ENCODE data around the gene CHST2.
A peak's percentile ranks its signal among the peaks of the same experiment; 100 is the strongest.

CHST2 gene

DNA sequence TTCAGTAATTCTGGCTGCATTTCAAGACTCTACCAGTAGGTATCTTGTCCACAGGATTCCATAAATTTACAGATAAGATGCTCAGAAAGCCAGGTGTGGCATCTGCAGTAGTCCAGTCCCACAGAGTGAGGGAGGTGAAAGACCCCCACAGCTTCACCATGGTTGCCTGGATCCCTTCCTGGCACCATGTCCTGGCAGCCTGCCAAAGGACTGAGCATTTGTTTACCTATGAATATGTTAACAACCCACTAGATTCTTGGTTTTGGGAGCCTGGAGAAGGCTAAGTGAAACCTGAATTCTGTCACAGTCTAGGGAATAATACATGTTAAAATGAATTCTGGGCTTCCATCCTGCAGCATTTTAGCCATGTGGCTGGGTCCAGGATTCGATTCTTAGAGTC lies 14.9 kb downstream of the CHST2 start:
- DNase-seq (ENCODE audit: low spot score), result no peak

DNA sequence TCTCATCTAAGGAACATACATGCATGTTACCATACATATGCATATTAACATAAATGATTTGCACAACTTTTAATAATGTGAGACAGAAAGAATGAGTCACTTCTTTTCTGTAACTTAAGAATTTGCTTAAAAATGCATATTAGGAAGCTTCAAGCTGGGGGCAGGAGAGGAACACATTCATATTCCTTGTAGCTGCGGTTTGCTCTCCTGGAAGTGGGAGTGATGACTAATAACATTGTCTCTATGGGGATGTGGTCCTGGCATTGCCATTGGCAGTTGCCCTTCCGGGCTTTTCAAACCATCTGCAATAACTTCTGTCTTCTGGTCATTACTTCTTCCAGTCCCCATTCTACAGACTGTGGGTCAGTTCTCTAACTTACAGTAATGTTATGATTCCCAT lies 15.6 kb downstream of the CHST2 start:
- peak; percentile 86 for DNase-seq (ENCODE audit: low spot score)

DNA sequence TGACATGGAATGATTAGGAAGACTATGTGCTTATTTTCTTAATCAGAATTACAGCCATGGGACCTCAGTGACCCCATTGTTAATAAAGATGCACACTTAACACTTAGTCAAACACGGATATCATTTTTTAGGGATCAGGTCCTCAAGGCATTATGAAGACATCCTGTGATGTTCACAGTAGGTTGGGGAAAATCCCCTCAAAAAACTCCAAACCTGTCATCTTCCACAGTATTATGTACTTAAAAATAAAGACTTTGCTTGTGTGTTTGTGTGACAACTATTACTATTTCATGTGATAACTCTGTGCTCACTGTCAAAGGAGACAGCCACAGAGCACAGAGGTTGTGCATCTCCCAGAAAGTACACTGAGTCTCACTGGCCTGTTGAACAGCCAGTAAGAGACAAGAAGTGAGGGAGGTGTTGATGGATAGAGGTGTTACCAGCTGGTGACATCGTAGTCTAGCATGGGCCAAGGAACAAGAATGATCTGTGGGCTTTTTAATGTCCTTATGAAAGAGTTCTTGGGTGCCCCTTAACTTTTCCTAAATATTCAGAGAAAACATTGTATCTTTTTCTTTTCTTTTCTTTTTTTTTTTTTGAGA lies 18.0 kb downstream of the CHST2 start:
- DNase-seq (ENCODE audit: low spot score), result no peak

DNA sequence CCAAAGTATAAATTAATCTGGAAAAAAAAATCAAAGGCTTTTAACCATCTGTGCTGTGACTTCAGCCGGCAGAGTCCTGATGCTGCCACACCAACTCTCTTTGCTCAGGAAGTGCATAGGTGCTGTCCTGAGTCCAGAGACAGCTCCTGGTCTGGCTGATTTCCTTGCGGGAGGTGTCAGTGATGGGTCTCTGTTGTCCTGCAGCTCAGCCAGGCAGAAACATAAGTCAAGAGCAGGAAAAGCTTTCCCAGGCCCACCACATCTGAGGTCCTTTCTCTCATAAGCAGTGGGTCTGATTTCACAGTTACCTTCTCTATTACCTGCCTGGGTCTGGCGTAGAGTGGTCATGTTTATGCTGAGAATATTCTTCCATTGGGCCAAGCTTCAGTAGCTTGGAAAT lies 19.4 kb downstream of the CHST2 start:
- DNase-seq (ENCODE audit: low spot score), result no peak

DNA sequence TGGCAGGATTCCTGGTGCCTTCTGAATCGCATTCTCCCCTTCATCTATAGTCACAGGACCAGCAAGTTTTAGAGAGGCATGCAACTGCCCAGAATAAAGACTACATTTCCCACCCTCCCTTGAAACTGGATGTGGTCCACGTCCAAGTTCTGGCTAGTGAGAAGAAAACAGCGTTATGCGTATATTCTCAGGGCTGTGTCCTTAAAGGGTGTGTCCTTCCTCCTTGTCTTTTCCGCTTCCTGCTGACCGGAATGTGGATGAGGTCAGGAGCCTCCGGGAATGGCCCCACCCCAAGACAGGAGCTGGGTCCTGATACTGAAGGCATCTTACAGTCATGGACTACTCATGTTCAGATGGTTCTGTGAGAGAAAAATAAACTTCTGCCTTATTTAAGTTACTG lies 20.2 kb downstream of the CHST2 start:
- peak; percentile 23 for DNase-seq (ENCODE audit: low spot score)

DNA sequence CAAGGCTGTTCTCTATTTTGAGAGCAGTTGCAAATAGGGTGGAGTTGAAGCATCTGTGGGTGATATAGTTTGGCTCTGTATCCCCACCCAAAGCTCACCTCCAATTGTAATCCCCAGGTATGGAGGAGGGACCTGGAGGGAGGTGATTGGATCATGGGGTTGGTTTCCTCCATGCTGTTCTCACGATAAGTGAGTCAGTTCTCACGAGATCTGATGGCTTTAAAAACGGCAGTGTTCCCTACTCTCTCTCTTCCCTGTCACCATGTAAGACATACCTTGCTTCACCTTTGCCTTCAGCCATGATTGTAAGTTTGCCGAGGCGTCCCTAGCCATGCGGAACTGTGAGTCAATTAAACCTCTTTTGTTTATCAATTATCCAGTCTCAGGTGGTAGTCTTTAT lies 21.0 kb downstream of the CHST2 start:
- DNase-seq (ENCODE audit: low spot score), result no peak

DNA sequence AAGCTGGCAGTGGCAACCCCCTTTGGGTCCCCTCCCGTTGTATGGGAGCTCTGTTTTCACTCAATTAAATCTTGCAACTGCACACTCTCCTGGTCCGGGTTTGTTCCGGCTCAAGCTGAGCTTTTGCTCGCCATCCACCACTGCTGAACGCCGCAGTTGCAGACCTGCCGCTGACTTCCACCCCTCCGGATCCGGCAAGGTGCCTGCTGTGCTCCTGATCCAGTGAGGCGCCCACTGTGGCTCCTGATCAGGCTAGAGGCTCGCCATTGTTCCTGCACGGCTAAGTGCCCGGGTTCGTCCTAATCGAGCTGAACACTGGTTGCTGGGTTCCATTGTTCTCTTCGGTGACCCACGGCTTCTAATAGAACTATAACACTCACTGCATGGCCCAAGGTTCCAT lies 22.8 kb downstream of the CHST2 start:
- DNase-seq (ENCODE audit: low spot score), result no peak

DNA sequence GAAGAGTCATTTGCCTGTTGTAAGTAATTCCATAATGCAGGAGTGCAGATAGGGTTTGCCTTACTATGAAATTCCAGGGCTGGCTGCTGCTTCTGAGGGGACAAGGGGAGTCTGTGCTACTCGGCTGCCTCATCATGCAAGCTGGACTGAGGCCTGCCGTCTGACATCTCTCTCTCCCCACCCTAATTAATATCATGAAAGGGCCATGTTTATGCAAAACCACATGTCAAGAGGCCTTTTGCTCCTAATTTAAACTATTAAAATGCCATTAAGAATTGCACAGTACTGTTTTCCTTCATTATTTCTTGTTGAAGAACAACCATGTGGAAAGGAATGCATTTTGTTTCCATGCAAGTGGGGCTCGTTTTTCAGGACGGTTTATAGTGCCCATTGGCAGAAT lies 26.3 kb downstream of the CHST2 start:
- no peak for DNase-seq (ENCODE audit: low spot score)

DNA sequence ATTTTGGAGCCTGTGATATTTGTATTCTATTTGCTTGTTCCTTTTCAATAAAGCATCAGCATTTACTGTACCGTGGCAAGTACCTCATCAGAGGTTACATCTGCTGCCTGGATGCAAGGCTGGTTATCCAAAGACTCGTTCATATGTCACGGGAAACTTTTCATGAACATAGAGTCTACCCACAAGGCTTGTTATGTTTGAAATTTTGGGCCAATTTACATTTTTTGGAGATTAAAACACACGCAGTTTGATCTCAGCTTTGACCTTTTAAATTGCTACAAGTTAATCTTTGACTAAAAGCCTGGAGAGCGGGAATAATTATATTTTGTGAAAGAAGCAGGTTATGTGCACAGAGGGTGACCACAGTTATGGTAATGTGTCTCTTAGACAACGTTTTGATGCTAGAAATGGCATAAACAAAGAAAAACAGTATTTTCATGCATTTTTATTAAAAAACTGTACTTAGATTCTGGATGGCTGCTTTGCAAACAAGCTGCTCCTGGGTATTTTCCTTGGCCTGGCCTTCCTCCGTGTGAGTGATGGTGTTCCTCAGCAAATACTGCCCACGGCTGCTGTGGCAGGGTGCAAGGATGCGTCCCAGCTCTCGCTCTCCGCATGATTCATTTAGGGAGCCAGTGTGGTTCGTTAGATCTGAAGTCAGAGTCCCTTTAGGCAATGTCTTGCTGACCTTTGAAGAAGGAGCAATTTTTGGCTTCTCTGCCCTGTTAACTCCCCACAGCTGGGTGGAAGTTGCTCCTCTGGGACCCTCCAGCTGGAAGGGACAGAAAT lies 27.1 kb downstream of the CHST2 start:
- no peak for DNase-seq (ENCODE audit: low spot score)

DNA sequence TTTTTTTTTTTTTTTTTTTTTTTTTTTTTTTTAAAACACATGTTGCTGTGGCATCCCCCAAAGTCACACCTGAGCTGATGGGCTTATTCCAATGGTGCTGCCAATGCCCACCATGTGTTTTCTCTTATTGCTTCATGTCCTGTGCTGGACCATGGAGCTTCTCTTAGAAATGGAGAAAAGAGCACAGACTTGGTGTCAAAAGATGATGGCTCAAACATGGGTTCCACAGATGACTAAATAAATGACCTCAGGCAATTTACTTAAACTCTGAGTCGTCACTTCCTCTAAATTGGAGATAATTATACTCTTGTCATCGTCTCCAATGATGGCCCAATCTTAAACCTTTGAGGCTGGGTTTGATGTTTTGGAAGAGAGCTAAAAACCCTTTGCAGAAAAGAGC lies 28.1 kb downstream of the CHST2 start:
- DNase-seq (ENCODE audit: low spot score), result no peak

DNA sequence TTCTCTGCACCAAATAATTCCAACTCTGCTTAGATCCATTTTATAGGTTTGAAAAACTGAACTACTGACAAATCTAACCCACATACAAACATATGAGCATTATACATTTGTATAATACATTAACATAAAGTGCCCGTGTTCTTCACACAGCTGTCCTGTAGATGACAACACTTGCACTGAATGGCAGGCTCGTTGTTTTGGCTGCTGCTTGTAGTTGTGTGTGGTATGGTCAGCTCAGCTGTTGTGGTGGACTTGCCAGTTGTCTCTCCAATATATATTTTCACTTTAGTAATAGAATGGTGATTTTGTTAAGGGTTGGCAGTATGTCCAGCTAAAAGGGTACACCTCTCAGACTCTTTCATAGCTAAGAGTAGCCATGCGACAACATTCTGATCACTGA lies 30.5 kb downstream of the CHST2 start:
- DNase-seq (ENCODE audit: low spot score), result no peak

DNA sequence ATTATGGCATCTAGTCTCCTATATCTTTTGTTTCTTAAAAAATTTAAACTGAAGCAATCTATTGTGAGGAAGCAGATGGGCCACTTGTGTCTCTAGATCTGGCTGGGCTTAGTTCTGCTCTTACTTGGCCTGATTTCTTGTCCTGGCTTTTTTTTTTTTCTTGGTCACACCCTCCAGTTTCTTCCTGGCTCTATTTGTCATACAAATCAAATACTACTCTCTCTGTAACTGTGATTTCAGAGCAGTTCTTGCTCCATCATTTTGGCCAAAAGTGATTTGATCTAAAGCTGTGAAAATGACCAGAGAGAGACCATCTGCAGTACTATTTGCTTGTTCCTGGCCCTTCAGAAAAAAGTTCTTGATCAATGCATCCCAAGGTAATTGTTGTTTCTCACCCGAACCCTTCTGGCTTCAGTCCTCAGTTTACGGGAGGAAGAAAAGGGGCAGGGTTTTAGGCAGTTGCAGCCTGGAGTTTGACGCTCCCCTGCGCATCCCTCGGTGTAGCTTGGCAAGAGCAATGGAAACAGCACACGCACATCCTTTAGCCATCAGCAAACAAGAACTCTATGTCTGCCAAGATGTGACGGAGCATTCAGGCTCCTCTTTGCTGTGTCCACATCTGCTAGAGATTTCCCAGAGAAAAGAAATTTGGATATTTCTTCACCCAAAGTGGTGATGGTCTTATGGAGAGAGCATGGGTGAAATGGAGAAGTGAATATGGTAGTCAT lies 31.6 kb downstream of the CHST2 start:
- DNase-seq (ENCODE audit: low spot score), result no peak

DNA sequence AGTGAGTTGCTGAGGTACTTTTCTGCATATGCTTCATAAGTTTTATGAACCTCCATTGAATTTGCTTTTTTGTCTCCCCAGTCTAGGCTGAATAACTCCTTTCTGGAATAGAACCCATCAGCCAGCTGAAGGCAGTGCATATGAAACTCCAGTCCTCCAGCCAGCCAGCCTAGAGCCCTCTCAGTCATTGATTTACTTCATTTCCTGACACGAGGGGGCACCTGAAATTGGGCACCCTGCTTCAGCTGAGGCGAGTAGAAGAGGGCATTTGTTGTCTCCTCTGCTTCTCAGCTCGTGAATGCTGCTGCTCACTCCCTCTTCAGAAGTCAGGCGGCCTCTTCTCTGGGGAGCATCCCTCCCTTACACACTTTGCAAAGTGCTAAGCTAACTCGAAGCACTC lies 32.5 kb downstream of the CHST2 start:
- DNase-seq (ENCODE audit: low spot score), result no peak

DNA sequence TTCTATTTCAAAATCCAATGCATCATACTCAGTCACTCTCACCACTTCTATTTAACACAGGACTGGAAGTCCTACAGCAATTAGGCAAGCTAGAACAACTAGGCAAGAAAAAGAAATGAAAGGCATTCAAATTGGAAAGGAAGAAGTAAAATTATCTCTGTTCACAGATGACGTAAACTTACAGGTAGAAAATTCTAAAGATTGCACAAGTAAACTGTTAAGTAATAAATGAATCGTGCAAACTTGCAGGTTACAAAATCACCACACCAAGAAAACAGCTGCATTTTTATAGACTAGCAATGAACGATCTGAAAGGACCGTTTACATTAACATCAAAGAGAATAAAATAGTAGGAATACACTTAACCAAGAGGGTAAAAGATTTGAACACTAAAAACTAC lies 36.2 kb downstream of the CHST2 start:
- DNase-seq (ENCODE audit: low spot score), result no peak

DNA sequence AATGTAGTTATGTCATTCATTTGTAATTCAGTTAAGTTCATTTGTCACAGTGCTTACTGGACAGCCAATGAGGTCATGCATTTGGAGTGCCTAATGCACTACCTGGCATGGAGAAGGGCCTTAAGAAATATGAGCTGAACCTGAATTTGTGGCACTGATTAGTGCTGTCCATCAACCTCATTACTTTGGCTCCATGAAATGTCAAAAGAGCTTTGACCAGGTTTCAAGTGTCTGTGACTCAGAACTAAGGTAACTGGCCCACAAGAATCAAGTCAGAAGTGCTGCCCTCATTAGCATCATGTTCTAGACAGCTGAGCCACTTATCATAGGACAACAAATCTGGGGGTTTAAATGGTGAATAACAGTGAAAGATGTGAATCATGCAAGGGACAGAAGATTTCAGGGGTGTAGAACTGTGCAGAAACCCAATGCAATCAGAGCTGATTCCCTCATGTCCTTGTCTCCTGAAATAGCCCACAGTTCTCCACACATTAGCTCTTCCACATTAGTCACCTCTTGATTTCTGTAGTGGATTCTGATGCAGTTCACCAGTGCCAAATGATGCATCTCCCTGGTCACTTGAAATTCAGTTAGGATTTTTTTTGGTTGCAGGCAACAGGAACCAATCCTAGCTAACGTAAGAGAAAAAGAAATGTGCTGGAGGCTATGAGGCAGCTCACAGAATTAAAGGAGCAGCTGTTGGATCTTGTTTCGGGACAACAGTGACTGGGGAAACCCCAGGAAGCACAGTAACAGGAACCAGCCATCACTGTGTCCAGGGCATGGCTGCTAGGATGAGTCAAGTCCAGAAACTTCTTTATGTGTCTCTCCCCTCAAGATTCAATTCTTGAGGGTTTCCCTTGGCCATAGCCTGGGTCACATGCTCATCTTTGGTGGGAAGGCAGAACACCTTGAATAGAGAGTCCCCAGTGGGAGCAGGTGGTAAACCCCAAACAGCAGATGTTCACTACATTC lies 38.7 kb downstream of the CHST2 start:
- DNase-seq (ENCODE audit: low spot score), result no peak

DNA sequence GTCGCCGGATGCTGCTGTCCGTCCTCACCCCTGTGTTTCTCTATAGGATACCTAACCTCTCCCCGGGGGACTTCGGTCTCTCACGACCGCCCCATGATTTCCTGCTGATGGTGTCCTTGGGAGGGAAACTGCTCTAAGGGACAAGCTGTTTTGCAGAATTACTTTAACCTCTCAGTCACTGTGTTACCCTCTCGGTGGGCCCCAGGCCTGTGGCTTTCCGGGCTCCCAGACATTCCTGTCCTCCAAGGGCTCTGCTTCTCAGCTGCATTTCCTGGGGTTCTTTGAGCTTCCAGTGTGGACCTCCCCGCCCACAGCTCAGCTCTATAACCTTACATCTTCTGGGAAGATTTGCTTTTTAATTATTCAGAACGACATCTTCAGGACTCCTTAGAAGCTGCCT lies 40.9 kb downstream of the CHST2 start:
- no peak for DNase-seq (ENCODE audit: low spot score)

DNA sequence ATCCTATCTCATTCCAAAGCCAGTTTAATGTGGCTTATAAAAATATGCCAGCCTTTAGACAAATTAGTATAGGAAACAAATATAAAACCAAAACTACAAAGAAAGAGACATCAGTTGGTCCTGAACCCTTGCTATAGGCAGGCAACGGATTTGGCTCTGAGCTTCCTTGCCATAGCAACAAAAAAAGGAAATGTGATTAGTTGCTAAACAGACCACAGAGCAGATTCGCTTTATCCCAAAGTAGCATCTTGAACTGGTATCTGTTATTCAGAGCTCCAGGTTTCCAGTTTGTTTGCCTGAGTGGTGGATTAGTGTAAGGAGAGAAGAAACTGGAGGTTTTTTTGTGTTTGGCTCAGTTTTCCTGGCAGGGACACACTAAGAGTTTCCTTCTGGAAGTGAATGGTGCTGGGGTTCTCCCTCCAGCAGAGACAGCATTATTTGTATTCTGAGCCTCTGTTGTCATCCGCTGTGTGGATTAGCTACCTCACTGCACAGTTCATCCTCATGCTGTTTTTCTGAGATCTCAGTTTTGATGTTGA lies 44.1 kb downstream of the CHST2 start:
- no peak for DNase-seq (ENCODE audit: low spot score)

DNA sequence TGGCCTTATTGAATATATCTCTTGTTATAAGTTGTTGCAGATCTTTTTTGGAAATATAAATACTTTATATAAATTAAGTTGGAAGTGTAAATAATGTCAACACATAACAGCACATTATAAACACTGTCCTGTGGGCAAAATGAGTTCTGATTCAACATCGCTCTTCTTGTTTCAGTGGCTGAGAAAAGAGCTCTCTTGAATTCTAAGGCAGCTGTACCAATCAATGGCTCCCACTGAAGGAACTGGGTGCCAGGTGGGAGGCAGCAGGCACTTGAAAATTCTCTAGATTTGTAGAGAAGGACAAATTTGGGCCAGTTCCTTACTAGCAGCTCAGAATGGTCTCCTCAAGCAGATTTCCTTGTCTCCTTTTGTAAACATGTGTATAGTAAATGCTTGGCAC lies 45.6 kb downstream of the CHST2 start:
- DNase-seq (ENCODE audit: low spot score), result no peak

DNA sequence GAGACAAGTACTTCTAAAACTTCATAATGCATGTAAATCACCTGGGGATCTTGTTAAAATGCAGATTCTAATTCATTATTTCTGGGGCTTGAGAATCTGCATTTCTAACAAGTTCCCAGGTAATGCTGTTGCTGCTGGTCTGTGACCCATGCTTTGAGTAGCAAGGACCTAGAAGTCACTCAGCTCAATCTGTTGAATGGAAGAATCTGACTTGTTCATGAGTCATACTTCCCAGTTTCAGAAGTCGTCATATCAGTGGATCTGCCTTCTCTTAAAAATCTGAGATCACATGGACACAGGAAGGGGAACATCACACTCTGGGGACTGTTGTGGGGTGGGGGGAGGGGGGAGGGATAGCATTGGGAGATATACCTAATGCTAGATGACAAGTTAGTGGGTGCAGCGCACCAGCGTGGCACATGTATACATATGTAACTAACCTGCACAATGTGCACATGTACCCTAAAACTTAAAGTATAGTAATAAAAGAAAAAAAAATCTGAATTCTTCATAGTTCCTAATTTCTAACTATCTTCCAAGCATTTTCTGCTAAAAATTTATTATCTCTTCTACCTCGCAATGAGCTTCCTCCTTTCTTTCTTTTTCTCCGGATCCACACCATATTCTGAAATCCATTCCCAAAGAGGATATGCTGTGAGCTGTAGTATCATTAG lies 46.2 kb downstream of the CHST2 start:
- DNase-seq (ENCODE audit: low spot score), result peak; percentile 11

DNA sequence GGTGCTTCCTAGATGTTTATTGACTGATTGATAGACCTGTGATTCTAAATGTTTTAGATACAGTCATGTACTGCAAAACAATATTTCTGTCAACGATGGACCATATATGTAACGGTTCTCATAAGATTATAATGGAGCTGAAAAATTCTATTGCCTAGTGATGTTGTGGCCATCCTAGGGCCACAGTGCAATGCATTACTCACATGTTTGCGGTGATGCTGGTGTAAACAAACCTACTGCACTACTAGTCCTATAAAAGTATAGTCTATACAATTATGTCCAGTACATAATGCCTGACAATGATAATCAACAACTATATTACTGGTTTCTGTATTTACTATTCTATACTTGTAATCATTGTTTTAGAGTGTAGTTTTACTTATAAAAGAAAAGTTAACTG lies 46.8 kb downstream of the CHST2 start:
- no peak for DNase-seq (ENCODE audit: low spot score)
